ENCODE results near the gene LMNTD2.

- no peak for TF ChIP-seq TBP (CRISPR knock-in tag; IDR thresholded peaks at IDR 0.05)
- no peak for TF ChIP-seq ZFP41 (CRISPR knock-in tag; IDR thresholded peaks at IDR 0.05; ENCODE audit: borderline replicate concordance)
- no peak for TF ChIP-seq ZZZ3 (CRISPR knock-in tag; IDR thresholded peaks at IDR 0.05; ENCODE audit: borderline replicate concordance)
- TF ChIP-seq MAF1 (CRISPR knock-in tag; IDR thresholded peaks at IDR 0.05; ENCODE audit: borderline replicate concordance), result no peak
- no peak for TF ChIP-seq REST (IDR thresholded peaks at IDR 0.05; ENCODE audit: borderline replicate concordance in 1 of 2, low read depth in 1 of 2, low read length in 2 of 2)
- no peak for TF ChIP-seq SUZ12 (IDR thresholded peaks at IDR 0.05; ENCODE audit: low read depth, low read length)
- TF ChIP-seq KLF16 (CRISPR knock-in tag; IDR thresholded peaks at IDR 0.05), result no peak
- TF ChIP-seq HES4 (CRISPR knock-in tag; IDR thresholded peaks at IDR 0.05; ENCODE audit: borderline replicate concordance), result no peak
- no peak for TF ChIP-seq PBX3 (CRISPR knock-in tag; IDR thresholded peaks at IDR 0.05; ENCODE audit: borderline replicate concordance)
- TF ChIP-seq, protein P1, sequence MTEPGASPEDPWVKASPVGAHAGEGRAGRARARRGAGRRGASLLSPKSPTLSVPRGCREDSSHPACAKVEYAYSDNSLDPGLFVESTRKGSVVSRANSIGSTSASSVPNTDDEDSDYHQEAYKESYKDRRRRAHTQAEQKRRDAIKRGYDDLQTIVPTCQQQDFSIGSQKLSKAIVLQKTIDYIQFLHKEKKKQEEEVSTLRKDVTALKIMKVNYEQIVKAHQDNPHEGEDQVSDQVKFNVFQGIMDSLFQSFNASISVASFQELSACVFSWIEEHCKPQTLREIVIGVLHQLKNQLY (CRISPR knock-in tag; IDR thresholded peaks at IDR 0.05), result no peak
- TF ChIP-seq, protein P2, sequence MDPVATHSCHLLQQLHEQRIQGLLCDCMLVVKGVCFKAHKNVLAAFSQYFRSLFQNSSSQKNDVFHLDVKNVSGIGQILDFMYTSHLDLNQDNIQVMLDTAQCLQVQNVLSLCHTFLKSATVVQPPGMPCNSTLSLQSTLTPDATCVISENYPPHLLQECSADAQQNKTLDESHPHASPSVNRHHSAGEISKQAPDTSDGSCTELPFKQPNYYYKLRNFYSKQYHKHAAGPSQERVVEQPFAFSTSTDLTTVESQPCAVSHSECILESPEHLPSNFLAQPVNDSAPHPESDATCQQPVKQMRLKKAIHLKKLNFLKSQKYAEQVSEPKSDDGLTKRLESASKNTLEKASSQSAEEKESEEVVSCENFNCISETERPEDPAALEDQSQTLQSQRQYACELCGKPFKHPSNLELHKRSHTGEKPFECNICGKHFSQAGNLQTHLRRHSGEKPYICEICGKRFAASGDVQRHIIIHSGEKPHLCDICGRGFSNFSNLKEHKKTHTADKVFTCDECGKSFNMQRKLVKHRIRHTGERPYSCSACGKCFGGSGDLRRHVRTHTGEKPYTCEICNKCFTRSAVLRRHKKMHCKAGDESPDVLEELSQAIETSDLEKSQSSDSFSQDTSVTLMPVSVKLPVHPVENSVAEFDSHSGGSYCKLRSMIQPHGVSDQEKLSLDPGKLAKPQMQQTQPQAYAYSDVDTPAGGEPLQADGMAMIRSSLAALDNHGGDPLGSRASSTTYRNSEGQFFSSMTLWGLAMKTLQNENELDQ (CRISPR knock-in tag; IDR thresholded peaks at IDR 0.05; ENCODE audit: borderline replicate concordance), result no peak
Observed at GRCh38 chr11:548700-549603, 11.6 kb downstream of the LMNTD2 start.

Measured in HepG2 (cell line).